ENCODE measurements around the gene CCDC157. TPM values are rescaled to one million over a fixed set of nuclear protein-coding genes. Genes with fewer than 3 reads are reported as not detected.
A peak's percentile ranks its signal among the peaks of the same experiment; 100 is the strongest.

CCDC157 gene
- total and polyA plus RNA-seq, 9 of the 15 experiments (the other 6 are each of a cell fraction or from before 2014, with no cell fraction given): 0.04 to 1.3 (median 0.68) TPM

GRCh38 chr22:30408388-30409102 is 51.7 kb downstream of the CCDC157 start (continued):
- TF ChIP-seq ATF3 (IDR thresholded peaks at IDR 0.05) (peak; percentile 36), ATF3 (CRISPR knock-in tag; conservative IDR thresholded peaks at IDR 0.05) (no peak), HDAC1 (IDR thresholded peaks at IDR 0.05) (0 out of 4 replicates have a peak, but pooled peaks of 1 of the 2 experiments have one; percentile 35), NCOA1 (IDR thresholded peaks at IDR 0.05; ENCODE audit: low read depth) (no peak), BCL6 (CRISPR knock-in tag; IDR thresholded peaks at IDR 0.05) (no peak), TEAD4 (IDR thresholded peaks at IDR 0.05; ENCODE audit: low read length) (0 out of 2 replicates have a peak, but pooled peaks have one; percentile 19), TEAD4 (CRISPR knock-in tag; IDR thresholded peaks at IDR 0.05; ENCODE audit: borderline replicate concordance) (no peak), ZNF274 (IDR thresholded peaks at IDR 0.05; ENCODE audit: borderline replicate concordance, low read depth, low read length) (no peak), RBM15 (IDR thresholded peaks at IDR 0.05; ENCODE audit: insufficient read depth, low read length) (no peak), VEZF1 (CRISPR knock-in tag; IDR thresholded peaks at IDR 0.05) (peak; percentile 36), ZNF707 (CRISPR knock-in tag; conservative IDR thresholded peaks at IDR 0.05) (no peak), ATF7 (IDR thresholded peaks at IDR 0.05) (peak; percentile 40; the same call in 1 of the 2 replicates), EP400 (IDR thresholded peaks at IDR 0.05) (no peak), SPI1 (IDR thresholded peaks at IDR 0.05; ENCODE audit: borderline replicate concordance, low read depth, low read length) (no peak), HMBOX1 (IDR thresholded peaks at IDR 0.05) (peak; percentile 92), FIP1L1 (IDR thresholded peaks at IDR 0.05; ENCODE audit: low read depth, low read length, poor library complexity, severe bottlenecking) (no peak), DPF2 (IDR thresholded peaks at IDR 0.05) (peak; percentile 45), CREBBP (IDR thresholded peaks at IDR 0.05; ENCODE audit: low read depth, low read length) (no peak), KDM1A (IDR thresholded peaks at IDR 0.05) (peak; percentile 67 to 74), JUND (IDR thresholded peaks at IDR 0.05; ENCODE audit: borderline replicate concordance, low read depth, low read length) (peak; percentile 58), JUND (tag; IDR thresholded peaks at IDR 0.05; ENCODE audit: borderline replicate concordance, low read depth, low read length) (no peak), HOXB6 (CRISPR knock-in tag; IDR thresholded peaks at IDR 0.05; ENCODE audit: borderline replicate concordance) (no peak), C11orf30 (IDR thresholded peaks at IDR 0.05; ENCODE audit: low read depth) (peak; percentile 14; the same call in 1 of the 2 replicates)
